Breast epithelium (tissue), 4 donors: ENCODE measurements around the gene AMY2B. TPM values are rescaled to one million over a fixed set of nuclear protein-coding genes. Genes with fewer than 3 reads are reported as not detected.
"Not testable (repeated sequence)": the region's sequence is repeated elsewhere in the genome, so short reads cannot be mapped to it uniquely, and the experiment has no call there.

Experiments
- DNase-seq, 2 donors: peaks; one replicate each; pipeline ENCODE4 v3.0.0-alpha.2; 2019; ENCODE audit warnings: low spot score in 2 of 2
- H3K27ac ChIP-seq, 2 donors: fragments of 200-600 bp; sonication (generic) in 1 of 2; one replicate each; pipeline ENCODE4 v1.5.1; 2016 to 2019; ENCODE audit warnings: mild to moderate bottlenecking in 1 of 2
- H3K27me3 ChIP-seq, 2 donors: fragments of 200-600 bp; sonication (generic) in 1 of 2; one replicate each; pipeline versions ENCODE4 v1.5.1 to v1.6.0; 2017 to 2019; ENCODE audit warnings: control low read depth in 1 of 2, mild to moderate bottlenecking in 1 of 2
- H3K36me3 ChIP-seq: fragments of 200-600 bp; one replicate; pipeline ENCODE4 v1.5.1; 2019
- H3K4me1 ChIP-seq, 2 donors: fragments of 200-600 bp; sonication (generic); one replicate each; pipeline ENCODE4 v1.5.1; 2016 to 2019; ENCODE audit warnings: control low read depth in 1 of 2
- H3K4me3 ChIP-seq, 3 donors: fragments of 200-600 bp; sonication (generic); 1 replicate in 2 of 3; 2 replicates in 1 of 3; pipeline ENCODE4 v1.5.1; 2016 to 2019; ENCODE audit warnings: mild to moderate bottlenecking in 3 of 3, moderate library complexity in 2 of 3
- H3K9me3 ChIP-seq, 2 donors: fragments of 200-600 bp; sonication (generic) in 1 of 2; one replicate each; pipeline ENCODE4 v1.5.1; 2016 to 2019; ENCODE audit warnings: control low read depth in 1 of 2
- POLR2A ChIP-seq: fragments of 450-650 bp; IDR thresholded peaks from one replicate; pipeline ENCODE4 v1.6.1; 2016; ENCODE audit warnings: antibody characterized with exemption, mild to moderate bottlenecking, moderate library complexity
- POLR2AphosphoS5 ChIP-seq, 3 donors: sonication (generic); formaldehyde crosslinking; IDR thresholded peaks; one replicate each; pipeline ENCODE4 v1.6.1; 2017; ENCODE audit warnings: antibody characterized with exemption in 3 of 3
- intact Hi-C: fragments of 100-400 bp; cut with DNase I; formaldehyde crosslinking; loops from one replicate; pipeline ENCODE4 v1.15.1; 2023; ENCODE audit warnings: low total_unique reads
- total RNA-seq, 3 donors: library from RNA; depleted of rRNA; stranded (reverse); fragments of >200 nt; gene quantifications; one replicate each; pipeline ENCODE4 v1.1.0, GENCODE V29; 2016
- TF ChIP-seq, protein P1 (sequence below), 3 donors: fragments of 450-650 bp; IDR thresholded peaks; one replicate each; pipeline ENCODE4 v1.5.1; 2016 to 2017; ENCODE audit warnings: antibody characterized with exemption in 3 of 3, mild to moderate bottlenecking in 3 of 3, moderate library complexity in 3 of 3

Gene AMY2B
- total RNA-seq, 3 donors from 2014 or later, result 47.2 to 79.0 (median 54.1) TPM

DNA sequence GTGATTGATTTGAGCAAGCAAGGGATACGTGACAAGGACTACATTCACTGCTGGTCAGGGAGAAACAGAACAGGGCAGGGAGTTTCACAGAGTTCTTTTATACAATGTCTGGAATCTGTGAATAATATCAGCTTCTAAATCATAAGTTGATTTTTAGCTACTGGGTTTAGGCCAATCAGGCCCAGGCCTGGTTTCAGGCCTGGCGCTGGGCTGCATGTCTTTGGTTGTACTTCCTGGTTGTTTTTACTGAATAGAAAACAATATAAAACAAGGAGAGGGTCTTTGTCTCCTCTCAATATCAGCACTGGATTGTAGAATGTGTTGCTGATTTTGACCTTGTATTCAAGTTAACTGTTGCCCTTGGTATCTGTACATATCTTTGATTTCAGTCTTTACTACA, 45.0 kb downstream of the AMY2B start:
- DNase-seq, result no peak
- no peak overlapping the region for H3K4me3 ChIP-seq
- H3K27me3 ChIP-seq, result no peaks in the 10 kb centered on the region
- no peak for TF ChIP-seq POLR2AphosphoS5 (IDR thresholded peaks at IDR 0.05)
- TF ChIP-seq, protein P1, sequence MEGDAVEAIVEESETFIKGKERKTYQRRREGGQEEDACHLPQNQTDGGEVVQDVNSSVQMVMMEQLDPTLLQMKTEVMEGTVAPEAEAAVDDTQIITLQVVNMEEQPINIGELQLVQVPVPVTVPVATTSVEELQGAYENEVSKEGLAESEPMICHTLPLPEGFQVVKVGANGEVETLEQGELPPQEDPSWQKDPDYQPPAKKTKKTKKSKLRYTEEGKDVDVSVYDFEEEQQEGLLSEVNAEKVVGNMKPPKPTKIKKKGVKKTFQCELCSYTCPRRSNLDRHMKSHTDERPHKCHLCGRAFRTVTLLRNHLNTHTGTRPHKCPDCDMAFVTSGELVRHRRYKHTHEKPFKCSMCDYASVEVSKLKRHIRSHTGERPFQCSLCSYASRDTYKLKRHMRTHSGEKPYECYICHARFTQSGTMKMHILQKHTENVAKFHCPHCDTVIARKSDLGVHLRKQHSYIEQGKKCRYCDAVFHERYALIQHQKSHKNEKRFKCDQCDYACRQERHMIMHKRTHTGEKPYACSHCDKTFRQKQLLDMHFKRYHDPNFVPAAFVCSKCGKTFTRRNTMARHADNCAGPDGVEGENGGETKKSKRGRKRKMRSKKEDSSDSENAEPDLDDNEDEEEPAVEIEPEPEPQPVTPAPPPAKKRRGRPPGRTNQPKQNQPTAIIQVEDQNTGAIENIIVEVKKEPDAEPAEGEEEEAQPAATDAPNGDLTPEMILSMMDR (IDR thresholded peaks at IDR 0.05), result no peak
- no peak for TF ChIP-seq POLR2A
- intact Hi-C loops, result no loop called here
- no peaks in the 10 kb centered on the region for H3K4me1 ChIP-seq
- no peaks in the 10 kb centered on the region for H3K36me3 ChIP-seq
- no peaks in the 10 kb centered on the region for H3K9me3 ChIP-seq
- no peak overlapping the region for H3K27ac ChIP-seq

DNA sequence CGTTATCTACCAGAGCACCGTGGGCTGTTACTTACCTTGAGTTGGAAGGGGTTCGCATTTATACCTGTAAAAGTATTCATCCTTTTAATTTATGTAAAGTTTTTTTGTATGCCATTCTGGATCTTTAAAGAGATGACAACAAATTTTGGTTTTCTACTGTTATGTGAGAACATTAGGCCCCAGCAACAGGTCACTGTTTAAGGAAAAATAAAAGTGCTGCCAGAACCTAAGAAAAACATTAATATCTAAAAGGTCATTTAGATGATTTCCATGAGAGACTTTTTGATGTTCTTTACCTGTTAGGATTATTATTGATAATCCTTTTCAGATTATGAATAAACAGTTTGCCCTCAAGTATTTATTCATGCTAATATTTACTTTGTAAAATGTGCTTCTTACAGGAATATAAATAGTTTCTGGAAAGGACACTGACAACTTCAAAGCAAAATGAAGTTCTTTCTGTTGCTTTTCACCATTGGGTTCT, 45.6 kb downstream of the AMY2B start, which contains the start of gene AMY2A:
Gene AMY2A (plus strand): TSS at position 434 of the 484 bp plus-strand sequence. CDS start 14 bp downstream, at position 448.
- H3K4me1 ChIP-seq, H3K9me3 ChIP-seq, H3K27me3 ChIP-seq, DNase-seq, H3K4me3 ChIP-seq, H3K36me3 ChIP-seq, intact Hi-C loops, H3K27ac ChIP-seq: not testable (repeated sequence)

GRCh38 chr1:103627436-103627835, 56.0 kb downstream of the AMY2B start:
- intact Hi-C loops, H3K4me1 ChIP-seq, H3K9me3 ChIP-seq, H3K27ac ChIP-seq, DNase-seq, H3K27me3 ChIP-seq, H3K36me3 ChIP-seq, H3K4me3 ChIP-seq: not testable (repeated sequence)

Other genes with a start within 250 kb of the AMY2B start
- 10 to 100 TPM; 41.0 to 67.8 (median 58.7) TPM for gene RNPC3, start 45.9 kb upstream of the AMY2B start, total RNA-seq
- 1 to 10 TPM in 1 of 3 donors, not detected in 2; 1.3 TPM for gene AMY2A, start 45.8 kb downstream of the AMY2B start, total RNA-seq
- not detected for gene AMY1A, start 84.2 kb downstream of the AMY2B start, total RNA-seq
- not detected for gene AMY1B, start 124.6 kb downstream of the AMY2B start, total RNA-seq
- gene AMY1C, start 178.3 kb downstream of the AMY2B start, total RNA-seq, result not detected